HG02763 (cell line): ENCODE results near the gene RALB.

ENCODE experiments used
- ATAC-seq: cut with Tn5 transposase; IDR thresholded peaks from one replicate; pipeline ENCODE4 v1.9.1; 2021; ENCODE audit warnings: mild to moderate bottlenecking, moderate library complexity; ENCODE audit not compliant: unreplicated experiment

RALB gene

GRCh38 chr2:120261387-120262006 is 8.8 kb downstream of the RALB start:
- ATAC-seq = peak; percentile 86

GRCh38 chr2:120262150-120262549 is 9.5 kb downstream of the RALB start:
- no peak for ATAC-seq

- ATAC-seq = no peak
Observed at GRCh38 chr2:120262761-120263428, 10.2 kb downstream of the RALB start.

- ATAC-seq = no peak
Observed at GRCh38 chr2:120265006-120265405, 12.4 kb downstream of the RALB start.

- ATAC-seq = no peak
Observed at GRCh38 chr2:120267348-120267747, 14.7 kb downstream of the RALB start.

GRCh38 chr2:120269076-120269744 is 16.6 kb downstream of the RALB start:
- no peak for ATAC-seq

GRCh38 chr2:120269816-120270215 is 17.2 kb downstream of the RALB start:
- ATAC-seq = no peak

- no peak for ATAC-seq
Observed at GRCh38 chr2:120271711-120272379, 19.2 kb downstream of the RALB start.

GRCh38 chr2:120272763-120273481 is 20.3 kb downstream of the RALB start:
- no peak for ATAC-seq

- ATAC-seq = no peak
Observed at GRCh38 chr2:120275617-120276400, 23.2 kb downstream of the RALB start.

- ATAC-seq = no peak
Observed at GRCh38 chr2:120277505-120278205, 25.0 kb downstream of the RALB start.

GRCh38 chr2:120278901-120279300 is 26.2 kb downstream of the RALB start:
- ATAC-seq = no peak

GRCh38 chr2:120279708-120280107 is 27.1 kb downstream of the RALB start:
- no peak for ATAC-seq

- no peak for ATAC-seq
Observed at GRCh38 chr2:120283649-120284048, 31.0 kb downstream of the RALB start.

GRCh38 chr2:120285056-120285455 is 32.4 kb downstream of the RALB start:
- no peak for ATAC-seq

GRCh38 chr2:120287183-120288015 is 34.7 kb downstream of the RALB start:
- peak; percentile 97 for ATAC-seq

- ATAC-seq = no peak
Observed at GRCh38 chr2:120288016-120288373, 35.3 kb downstream of the RALB start.

- no peak for ATAC-seq
Observed at GRCh38 chr2:120289221-120289906, 36.7 kb downstream of the RALB start.
